Muscle of back (tissue), 11 donors: ENCODE data around the gene RER1. TPM values are rescaled to one million over a fixed set of nuclear protein-coding genes. Genes with fewer than 3 reads are reported as not detected.

Experiments used
- DNase-seq, 3 donors: peaks; one replicate each; pipeline versions ENCODE4 v3.0.0 to v3.0.0-alpha.2; 2013
- polyA plus RNA-seq, 10 donors: library from polyadenylated mRNA; unstranded; fragments of 120-200 nt; gene quantifications; one replicate each; pipeline ENCODE4 v1.2.1, GENCODE V29; 2013; ENCODE audit not compliant: insufficient read length in 10 of 10

The RER1 gene
- polyA plus RNA-seq, 10 donors, result 69.9 to 87.9 (median 80.9) TPM

DNA sequence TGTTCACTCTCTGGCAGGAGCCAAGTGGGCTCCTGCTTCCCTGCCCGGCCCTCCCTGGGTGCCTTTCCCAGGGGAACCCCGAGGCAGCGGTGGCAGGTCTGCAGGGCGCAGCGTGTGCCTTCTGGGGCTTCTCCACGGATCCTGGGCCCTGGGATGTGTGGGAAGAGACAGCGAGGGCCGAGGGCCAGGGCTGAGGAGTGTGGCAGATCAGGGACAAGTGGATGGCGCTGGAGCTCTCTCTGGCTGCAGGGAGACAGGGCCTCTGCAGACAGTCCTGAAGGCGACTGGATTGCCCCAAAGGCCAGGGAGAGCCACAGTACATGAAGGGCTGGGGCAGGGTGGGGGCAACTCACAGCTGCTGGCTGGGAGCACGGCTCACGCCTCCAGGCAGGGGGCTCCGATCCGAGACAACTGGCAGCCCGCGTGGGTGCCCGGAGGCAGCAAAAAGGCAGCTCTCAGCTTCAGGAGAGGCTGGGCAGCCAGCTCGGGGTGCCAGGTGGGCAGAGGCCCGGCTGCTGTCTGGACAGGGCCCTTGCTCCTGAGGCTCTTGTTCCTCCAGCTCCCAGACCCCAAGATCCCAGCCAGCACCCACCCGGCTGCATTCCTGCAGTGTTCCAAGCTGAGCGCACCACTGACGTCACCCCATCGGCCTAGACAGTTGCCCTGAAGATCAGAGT, 16.3 kb upstream of the RER1 start:
- no peak for DNase-seq

DNA sequence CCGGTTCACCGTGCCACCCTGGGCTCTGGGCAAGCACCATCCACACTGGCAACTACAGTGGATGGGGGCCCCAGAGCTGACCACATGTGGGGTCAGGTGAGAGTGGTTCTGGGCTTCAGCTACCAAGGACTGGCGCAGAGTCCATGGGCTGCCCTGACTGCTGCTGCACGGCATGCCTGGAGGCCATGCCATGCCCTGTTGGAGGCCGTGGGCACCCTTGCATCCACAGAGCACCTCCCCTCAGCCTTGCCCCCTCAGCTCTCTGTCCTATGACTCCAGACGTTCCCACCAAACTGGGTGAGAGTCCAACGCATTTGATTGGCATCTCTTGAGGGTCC, 15.7 kb upstream of the RER1 start:
- no peak for DNase-seq

DNA sequence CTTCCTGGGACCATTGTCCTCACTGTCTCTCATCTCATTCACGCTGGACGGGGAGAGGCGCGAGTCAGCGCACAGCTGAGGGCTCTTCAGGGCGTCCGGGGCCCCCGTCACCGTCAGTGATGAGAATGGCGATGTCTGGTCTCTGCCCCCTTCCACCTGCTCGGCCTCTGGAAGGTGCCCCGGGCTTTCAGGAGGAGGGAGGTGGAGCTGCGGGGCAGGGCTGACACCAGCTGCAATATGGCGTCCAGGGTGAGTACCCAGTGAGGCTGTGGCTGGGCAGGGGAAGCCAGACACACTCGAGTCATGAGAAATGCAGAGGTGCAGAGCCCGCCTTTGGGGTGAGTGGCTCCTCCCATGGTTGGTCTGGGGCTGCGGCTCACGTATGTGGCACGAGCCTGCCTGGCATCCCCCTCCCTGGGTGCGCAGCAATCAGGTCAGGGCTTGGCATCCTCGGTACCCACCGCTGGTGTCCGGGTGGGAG, 15.3 kb upstream of the RER1 start:
- DNase-seq, result no peak

DNA sequence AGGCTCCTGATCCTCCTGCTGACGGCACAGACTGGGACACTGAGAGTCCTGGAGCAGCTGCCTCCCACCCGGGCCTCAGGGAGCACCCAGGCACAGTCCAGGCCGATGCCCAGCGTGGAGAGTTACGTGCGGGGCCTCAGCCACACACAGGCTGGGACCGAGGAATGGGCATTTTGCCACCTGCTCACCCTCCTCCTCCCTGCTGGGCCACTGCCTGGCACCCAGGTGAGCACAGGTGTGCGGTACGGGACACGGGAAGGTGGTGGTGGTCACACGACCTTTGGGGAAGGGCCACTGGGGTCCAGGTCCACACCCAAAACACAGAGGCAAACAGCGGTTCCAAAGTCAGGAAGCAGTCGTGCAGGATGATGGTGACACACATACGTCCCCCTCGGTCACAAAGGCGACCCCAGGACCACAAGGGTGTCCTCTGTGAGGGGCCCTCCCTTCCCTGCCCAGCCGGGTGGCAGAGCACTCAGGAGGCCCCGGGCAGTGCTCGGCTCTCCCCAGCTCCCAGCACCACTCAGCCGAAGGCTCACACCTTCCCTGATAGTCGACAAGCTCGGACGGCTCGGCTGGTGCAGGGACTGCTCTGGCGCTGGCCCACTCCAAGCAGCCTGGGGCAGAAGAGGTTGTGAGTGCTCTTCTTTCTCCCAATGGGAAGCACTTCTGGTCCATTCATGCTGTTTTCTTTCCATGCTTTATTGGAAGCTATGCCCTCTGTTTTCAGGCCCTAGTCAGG, 14.5 kb upstream of the RER1 start:
- no peak for DNase-seq

DNA sequence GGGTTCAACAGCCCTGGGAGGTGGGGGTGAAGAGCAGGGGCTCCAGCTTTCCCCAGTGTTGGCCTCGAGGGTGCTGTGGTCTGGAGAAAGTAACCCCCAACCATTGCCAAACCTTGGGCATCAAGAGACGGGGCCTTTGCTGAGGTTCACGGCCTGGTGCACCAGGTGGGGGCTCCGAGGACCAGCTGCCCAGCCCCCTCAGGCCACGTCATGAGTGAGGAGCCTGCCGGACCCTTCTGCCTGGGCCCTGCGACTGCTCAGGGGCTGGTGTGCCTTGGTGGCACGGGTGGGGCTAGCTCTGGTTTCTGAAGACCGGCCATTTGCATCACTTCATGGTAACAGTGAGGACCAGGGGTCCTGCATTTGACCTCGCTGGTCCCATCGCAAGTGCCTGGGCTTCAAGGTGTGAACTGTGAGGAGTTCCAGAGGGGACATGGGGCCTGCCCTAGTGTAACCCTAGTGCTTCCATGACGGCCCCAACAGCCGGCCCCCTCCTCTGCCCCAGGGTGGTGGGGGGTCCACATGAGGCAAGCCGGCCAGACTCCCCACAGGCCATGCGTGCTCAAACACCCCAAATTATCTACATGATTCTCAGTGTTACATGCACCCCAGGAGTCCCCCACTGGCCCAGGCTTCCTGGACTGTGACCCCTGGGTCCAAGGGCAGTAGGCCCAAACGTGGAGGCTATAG, 13.7 kb upstream of the RER1 start:
- DNase-seq, result no peak

DNA sequence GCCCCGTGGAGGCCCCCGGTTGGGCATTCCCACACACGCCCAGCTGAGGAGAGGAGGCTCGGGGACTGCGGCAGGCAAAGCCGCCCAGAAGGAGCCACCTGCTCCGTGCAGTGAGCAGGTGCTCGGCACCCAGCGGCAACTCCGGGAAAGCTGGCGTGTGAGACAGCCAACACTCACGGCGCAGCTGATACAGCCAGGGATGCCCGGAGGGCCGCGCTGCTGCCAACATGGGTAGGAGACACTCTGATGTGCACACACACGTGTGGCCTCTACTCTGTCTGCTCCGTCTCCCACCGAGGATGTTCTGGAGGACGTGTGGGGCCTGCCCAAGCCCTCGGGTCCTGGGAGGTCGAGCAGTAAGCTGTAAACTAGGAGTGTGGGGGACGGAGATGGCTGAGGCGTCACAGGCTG, 13.2 kb upstream of the RER1 start:
- peak in 2 of 3 donors; percentile 37 to 52 for DNase-seq

DNA sequence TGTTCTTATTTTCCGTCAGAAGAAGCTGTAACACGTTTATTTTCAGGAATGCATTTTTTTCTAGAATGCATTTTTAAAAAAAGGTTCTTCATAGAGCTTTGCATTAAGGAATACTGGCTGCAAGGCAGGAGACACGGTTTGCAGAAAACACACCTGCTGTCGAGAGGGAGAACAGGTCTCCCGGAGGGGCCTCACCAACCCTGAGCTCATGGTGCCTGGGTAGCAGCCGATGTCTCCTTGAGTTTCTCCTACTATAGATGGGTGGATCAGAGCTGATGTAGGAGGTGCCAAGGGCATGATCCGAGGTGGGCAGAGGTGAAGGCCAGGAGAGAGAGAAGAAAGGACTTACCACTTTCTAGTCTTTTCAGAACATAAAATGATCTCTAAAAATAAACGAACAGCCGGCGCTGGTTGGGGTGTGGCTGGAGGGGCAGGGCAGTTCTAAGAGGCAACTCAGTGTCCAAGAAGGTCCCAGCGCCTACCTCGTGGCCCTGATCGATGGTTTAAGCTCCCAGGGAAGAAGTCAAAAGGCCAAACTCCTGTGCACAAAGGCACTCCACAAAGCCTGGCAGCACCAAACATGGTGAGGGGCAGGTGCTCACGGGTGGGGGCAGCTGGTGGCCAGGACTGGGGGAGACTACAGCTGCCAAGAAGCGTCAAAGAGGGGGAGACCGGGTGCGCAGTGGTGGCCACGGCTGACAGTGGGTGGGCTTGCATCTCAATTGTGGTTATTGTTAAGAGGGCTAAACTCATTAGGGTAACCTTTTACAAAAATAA, 12.5 kb upstream of the RER1 start:
- DNase-seq, result no peak

DNA sequence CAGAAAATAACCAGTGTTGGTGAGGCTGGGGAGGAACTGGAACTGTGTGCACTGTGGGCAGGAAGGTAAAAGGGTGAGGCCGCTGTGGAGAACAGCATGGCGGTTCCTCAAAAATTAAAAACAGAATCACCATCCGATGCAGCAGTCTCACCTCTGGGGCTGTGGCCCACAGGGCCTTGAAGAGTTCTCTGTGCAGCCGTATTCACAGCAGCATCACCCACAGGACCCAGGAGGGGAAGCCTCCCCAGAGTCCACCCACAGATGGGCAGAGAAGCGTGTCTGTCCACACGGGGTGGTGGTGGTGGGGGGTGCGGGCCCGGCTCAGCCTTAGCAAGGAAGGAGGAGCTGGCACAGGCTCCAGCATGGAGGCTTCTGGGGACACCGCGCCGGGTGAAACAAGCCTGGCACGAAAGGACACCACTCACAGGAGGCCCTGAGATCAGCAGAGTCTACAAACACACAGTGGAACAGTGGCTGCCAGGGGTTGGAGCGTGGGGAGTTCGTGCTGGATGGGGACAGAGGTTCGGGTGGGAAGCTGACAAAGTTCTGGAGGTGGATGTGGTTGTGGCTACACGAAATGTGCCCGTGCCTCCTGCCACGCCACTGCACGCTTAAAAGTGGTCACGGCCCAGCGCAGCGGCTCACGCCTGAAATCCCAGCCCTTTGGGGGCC, 11.8 kb upstream of the RER1 start:
- no peak for DNase-seq

DNA sequence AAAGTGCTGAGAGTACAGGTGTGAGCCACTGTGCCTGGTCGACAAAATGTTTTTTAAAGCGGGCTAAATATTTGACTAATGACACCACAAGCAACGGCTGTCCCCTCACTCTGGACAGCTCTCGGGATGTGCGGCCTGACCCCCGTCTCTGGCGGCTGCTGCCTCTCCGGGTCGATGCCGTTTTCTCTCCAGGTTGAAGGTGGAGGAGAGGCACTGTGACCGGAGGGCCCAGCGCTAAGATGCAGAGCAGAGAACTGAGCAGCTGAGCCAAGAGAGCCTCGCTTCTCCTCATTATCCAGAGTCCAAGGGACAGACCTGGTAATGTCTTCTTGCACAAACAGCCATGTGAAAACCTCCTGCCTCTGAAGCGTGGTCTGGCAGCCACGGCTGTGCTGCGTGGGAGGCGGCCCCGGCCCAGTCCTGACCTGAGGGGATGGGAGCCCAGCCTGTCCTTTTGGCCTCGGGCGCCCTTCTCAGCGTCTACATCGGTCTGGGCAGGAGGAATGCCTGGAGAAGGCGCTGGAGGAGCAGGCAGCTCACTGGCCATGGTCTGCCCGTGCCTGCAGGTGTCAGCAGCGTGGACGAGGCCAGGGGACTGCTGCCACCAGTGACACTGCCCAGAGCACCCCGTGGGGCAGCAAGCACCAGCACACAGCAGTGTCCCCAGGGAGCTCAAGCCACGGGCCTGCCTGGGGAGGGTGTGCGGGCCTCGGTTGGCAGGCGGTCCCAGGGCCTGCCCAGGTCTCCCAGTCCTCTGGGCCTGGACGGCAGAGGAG, 10.6 kb upstream of the RER1 start:
- DNase-seq, result peak in 1 of 3 donors; percentile 52

DNA sequence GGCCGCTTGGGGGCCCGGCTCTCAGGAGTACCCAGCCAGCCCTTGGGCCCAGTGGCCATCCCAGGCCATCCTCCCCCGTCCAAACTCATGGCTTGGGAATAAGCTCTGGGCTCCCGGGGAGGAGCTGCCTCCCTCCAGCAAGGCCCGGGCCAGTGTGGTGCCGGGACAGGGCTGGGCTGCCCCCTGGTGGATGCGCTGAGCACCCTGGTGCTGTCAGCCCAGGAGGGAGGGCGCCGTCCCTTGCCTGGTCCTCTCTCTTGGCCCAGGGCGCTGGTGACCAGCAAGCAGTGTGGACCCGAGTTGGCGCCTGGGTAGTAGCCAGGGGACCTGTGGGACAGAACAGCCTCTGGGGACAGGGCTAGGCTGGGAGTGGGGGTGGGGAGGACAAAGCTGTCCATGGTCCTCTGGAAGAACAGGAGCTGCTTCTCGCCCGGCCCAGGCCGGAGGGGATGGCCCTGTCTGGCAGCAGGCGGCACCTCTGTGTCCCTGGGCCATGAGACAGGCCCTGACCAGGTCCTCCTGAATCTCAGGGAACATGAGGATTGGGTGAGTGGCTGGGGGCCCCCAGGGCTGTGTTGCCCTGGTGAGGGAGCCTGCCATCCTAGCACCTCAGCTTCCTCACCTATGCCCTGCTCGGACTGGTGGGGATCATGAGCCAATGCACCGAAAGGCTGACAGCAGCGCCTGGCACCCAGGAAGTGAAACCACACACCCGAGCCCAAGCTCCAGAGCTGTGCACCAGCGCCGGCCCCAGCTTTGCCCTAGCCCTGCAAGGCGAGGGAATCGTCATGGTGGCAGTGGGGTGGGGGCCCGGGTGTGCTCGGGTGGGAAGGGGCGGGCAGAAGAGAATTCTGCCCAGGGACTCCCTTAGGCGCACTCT, 9.7 kb upstream of the RER1 start:
- DNase-seq, result peak; percentile 62 to 93 (median 86)

DNA sequence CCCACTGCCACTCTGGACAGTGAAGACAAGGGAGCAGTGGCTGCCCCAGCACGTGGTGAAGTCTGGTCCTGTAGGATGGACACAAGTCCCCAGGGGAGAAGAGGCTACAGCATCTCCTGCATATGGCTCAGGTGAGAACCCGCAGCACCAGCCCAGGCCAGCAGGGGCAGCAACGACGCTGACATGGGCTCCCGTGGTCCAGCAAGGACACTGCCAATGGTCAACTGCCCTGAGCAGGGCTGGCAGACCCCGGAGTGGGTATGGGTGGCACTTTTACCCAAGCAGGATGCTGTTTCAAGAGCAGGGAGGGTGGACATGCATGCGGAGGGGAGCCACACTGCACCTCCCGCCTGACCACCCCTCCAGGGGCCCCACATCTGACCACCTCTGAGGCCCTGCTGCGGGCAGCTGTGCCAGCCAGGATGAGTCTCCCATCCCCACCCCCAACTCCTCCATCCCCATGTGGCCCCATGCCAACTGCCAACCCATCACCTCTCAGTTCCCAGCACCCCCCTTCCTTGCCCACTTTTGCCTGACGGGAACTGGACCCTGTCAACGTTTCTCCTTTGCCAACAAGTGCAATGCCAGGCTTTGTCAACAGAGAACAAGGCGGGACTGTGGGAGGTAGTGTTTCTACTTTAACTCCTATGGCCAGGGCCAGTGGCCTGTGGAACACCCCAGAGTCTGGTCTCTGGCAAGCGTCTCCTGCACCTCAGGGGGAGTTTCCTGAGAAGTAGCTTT, 8.8 kb upstream of the RER1 start:
- DNase-seq, result peak in 1 of 3 donors; percentile 44

DNA sequence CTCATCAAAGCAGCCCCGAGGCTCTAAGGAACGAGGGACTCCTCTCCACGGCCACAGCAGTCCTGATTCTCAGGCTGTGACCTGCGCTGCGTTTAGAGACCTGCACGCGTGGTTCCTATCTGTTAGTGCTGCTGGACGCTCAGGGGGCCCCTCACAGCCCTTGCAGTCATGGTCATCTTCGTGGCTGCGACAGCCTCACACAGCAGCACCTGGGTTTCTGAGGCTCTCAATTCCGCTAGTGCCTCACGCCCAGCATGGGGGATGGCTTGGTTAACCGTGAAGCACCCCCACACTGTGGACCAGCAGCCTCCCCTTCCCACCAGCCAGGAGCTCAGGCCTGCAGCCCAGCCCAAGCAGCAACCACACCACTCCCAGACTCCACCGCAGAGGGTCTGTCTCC, 8.1 kb upstream of the RER1 start:
- no peak for DNase-seq

DNA sequence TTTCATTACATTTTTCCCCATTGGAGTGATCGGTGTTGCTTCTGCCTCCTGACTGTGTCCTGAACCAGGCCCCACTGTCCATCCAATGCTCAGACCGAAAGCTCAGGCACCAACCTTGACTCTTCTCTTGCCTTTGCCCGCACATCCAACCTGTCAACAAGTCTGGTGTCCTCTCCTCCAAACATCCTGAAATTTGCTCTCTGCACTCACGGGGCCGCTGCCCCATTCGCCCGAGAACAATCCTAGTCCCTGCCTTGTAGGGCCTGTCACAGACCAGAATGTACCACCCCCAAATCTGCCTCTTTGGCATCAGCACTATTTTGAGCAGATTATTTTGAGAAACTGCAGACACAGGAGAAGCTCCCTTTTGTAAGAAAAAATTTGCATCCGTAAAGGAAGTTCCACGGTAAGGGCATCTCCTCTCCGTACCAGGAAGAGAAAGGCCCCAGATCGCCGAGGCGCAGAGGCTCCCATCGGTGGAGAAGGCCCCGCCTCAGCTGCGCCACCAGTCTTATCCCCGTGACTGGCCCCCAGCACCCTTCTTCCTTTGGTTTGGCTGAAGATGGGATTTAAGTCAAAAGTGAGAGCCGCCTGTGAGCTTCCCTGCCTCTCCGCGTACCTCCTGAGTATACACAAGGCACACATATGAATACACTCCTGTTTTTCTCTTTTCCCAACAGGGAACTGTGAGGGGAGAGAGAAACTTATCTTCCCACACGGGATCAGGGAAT, 7.3 kb upstream of the RER1 start:
- no peak for DNase-seq

DNA sequence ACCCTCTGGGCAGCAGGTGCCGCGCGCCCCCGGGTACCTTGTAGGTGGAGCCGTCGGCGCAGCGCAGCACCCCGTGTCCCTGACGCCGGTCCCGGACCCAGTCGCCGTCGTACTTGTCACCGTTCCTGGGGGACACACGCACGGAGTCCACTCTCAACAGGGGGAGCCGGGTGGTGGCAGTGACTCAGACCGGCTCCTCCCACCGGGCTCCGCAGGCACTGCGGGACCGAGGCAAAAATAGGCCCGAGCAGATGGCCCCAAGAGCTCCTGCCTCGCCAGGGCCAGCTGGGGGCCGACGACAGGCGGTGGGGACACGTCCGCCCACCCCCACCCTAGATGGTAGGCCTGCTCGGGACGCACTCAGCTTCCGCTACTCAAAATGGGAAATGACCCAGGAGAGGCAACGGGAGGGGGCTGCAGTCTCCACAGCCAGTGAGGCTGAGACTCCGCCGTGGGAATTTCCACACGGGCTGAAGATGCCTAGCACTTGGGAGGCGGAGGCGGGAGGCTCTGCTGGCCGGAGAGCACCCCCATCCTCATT, 6.6 kb upstream of the RER1 start:
- DNase-seq, result peak in 1 of 3 donors; percentile 42

DNA sequence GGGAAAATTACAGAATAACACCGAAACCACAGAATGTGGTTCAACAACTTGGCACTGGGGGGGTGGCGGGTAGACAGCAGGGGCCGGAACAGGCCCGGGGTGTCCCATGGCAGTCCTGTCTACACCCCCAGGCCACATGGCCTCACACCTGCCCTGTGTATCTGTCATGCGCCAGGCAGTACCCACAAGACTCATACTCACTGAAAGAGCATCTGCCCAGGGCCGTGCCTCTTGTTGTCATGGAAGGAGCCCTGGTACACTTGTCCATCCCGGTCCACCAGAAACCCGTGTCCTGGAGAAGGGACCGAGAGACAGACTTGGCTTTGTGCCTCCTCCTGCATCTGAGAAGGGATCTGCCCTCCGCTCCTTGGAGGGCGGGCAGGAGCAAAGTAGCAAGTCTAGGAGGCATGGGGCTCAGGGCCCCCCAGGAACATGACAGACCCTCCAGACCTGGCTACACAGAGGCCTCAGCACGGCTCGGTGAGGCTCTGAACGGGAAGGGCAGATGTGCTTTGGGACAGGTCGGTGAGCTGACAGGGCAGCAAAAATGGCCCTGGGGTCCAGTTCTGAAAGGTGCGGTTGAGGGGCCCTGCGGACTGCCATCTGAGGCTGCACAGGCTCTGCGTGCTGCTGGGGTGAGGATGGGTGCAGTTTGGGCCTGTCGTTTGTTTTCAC, 5.9 kb upstream of the RER1 start:
- DNase-seq, result no peak

DNA sequence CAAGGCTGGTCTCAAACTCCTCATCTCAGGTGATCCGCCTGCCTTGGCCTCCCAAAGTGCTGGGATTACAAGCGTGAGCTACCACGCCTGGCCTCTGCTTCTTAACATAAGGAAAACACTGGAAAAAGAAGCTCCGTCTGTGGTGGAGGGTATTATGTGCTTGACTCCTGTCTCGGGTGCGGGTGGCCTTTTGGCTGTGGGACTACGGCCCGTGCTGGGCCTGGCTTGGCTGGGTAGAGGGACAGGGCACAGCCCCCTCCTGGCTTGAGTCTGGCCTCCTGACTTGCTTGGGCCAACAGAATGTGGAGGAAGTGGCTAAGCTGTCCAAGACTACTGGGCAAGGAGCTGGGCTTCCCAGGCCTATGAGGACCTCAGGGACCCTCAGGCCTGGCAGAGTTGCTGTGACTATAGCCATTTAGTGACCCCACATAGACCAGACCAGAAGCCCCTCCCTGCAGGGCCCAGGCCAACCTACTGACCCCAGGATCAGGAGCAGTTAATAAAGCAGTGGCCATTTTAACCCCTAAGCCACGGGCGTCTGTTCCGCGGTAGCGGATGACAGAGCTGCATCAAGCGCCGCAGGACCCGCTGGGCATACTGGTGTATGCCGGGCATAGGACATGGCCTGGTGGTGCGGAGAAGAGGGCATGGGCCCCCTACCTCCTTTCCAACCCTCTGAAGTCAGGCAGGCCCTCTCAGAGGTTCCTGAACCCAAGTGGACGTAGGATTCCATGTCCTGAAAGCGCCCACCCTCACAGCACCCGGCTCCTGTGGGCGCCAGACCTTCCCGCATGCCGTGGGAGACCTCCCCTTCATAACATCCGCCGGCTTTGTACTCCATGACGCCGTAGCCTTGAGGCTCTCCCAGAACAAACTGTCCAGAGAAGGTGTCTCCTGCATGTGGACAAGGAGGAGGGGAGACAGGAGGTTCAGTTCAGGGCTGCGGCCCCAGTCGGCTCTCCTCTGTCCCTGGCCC, 4.7 kb upstream of the RER1 start:
- no peak for DNase-seq
